ENCODE results near the gene CEMIP.
"Not testable (repeated sequence)": the region's sequence is repeated elsewhere in the genome, so short reads cannot be mapped to it uniquely, and the experiment has no call there.

Gene CEMIP

GRCh38 chr15:80763235-80763634 lies 15.9 kb upstream of the CEMIP start:
- DNase-seq = not testable (repeated sequence)

GRCh38 chr15:80764535-80764934 lies 14.6 kb upstream of the CEMIP start:
- DNase-seq = no peak

GRCh38 chr15:80766275-80766674 lies 12.9 kb upstream of the CEMIP start:
- no peak for DNase-seq

GRCh38 chr15:80768158-80768557 lies 11.0 kb upstream of the CEMIP start:
- DNase-seq = no peak

GRCh38 chr15:80769153-80769828 lies 9.9 kb upstream of the CEMIP start:
- no peak for DNase-seq

- DNase-seq = no peak
Measured at GRCh38 chr15:80769829-80770705, 9.1 kb upstream of the CEMIP start.

- no peak for DNase-seq
Measured at GRCh38 chr15:80773122-80773551, 6.0 kb upstream of the CEMIP start.

- DNase-seq = no peak
Measured at GRCh38 chr15:80773792-80774352, 5.3 kb upstream of the CEMIP start.

- DNase-seq = no peak
Measured at GRCh38 chr15:80774486-80774885, 4.7 kb upstream of the CEMIP start.

GRCh38 chr15:80775338-80775737 lies 3.8 kb upstream of the CEMIP start:
- DNase-seq = no peak

GRCh38 chr15:80776420-80777045 lies 2.6 kb upstream of the CEMIP start:
- peak; percentile 18 for DNase-seq

- no peak for DNase-seq
Measured at GRCh38 chr15:80777137-80777536, 2.0 kb upstream of the CEMIP start.

GRCh38 chr15:80777826-80778620 lies 1.1 kb upstream of the CEMIP start:
- DNase-seq = no peak

GRCh38 chr15:80778621-80778963 lies 578 bp upstream of the CEMIP start:
- DNase-seq = no peak

GRCh38 chr15:80779658-80780415 lies 667 bp downstream of the CEMIP start:
- no peak for DNase-seq

- DNase-seq = no peak
Measured at GRCh38 chr15:80780416-80781221, 1.4 kb downstream of the CEMIP start.

GRCh38 chr15:80783260-80783659 lies 4.1 kb downstream of the CEMIP start:
- no peak for DNase-seq

GRCh38 chr15:80785335-80785734 lies 6.2 kb downstream of the CEMIP start:
- no peak for DNase-seq

- no peak for DNase-seq
Measured at GRCh38 chr15:80785811-80786354, 6.7 kb downstream of the CEMIP start.

- DNase-seq = no peak
Measured at GRCh38 chr15:80787316-80787715, 8.1 kb downstream of the CEMIP start.

GRCh38 chr15:80788536-80788935 lies 9.4 kb downstream of the CEMIP start:
- no peak for DNase-seq
